GM12878 (cell line): Measurements from ENCODE around the gene NPL. TPM values are rescaled to one million over a fixed set of nuclear protein-coding genes. Genes with fewer than 3 reads are reported as not detected.

Experiments
- ATAC-seq: fragments of 200-7000 bp; cut with Tn5 transposase; 3 replicates; pipeline ENCODE4 v1.9.1; 2020; ENCODE audit warnings: mild to moderate bottlenecking, moderate library complexity
- BruUV-seq: library from RNA; stranded (reverse); fragments of 400-500 nt; replicated peaks from 2 replicates; lab custom pipeline; 2021; lab: Mats Ljungman, UMichigan
- CTCF ChIA-PET: fragments of 300-600 bp; sonication (Branson Sonifier 250); formaldehyde crosslinking; extraction: SDS; loops from one replicate; lab custom pipeline; 2021; ENCODE audit warnings: inconsistent platforms; lab: Yijun Ruan, JAX
- POLR2A ChIA-PET: fragments of 350-600 bp; formaldehyde crosslinking; extraction: SDS; loops from one replicate; lab custom pipeline; 2021; ENCODE audit warnings: inconsistent platforms; lab: Charles Lee
- RAD21 ChIA-PET: fragments of 300-600 bp; sonication (Branson Sonifier 250); formaldehyde crosslinking; loops from one replicate; lab custom pipeline; 2023; ENCODE audit warnings: antibody characterized with exemption; ENCODE audit not compliant: unreplicated experiment; lab: Charles Lee
- SMC1A ChIA-PET: fragments of 300-600 bp; sonication (Branson Sonifier 250); formaldehyde crosslinking; loops from one replicate; lab custom pipeline; 2023; ENCODE audit not compliant: unreplicated experiment, uncharacterized antibody; lab: Charles Lee
- DNase-seq: peaks from one replicate; pipeline ENCODE4 v3.0.0-alpha.2; 2011; ENCODE audit warnings: low read depth, low spot score
- FAIRE-seq: peaks from 3 replicates; lab custom pipeline; 2011; peaks lifted over from hg19 to GRCh38; lab: Jason Lieb, UNC
- H2AFZ ChIP-seq: 2 replicates; pipeline ENCODE4 v1.6.0; 2011; ENCODE audit warnings: low read depth, low read length, control low read depth; ENCODE audit not compliant: control insufficient read depth
- H3K27ac ChIP-seq: 2 replicates; pipeline ENCODE4 v1.5.1; 2011; ENCODE audit warnings: control low read depth; ENCODE audit not compliant: control insufficient read depth, insufficient read depth
- H3K27me3 ChIP-seq, 2 experiments: replicated peaks in 1 of 2; 2 replicates each; pipeline versions ENCODE4 v1.6.0 to v1.6.1; 2011; ENCODE audit warnings: low read length in 1 of 2; ENCODE audit not compliant: control insufficient read depth in 2 of 2, insufficient read depth in 2 of 2
- H3K36me3 ChIP-seq, 2 experiments: 2 replicates each; pipeline ENCODE4 v1.5.1; 2011; ENCODE audit warnings: low read length in 1 of 2; ENCODE audit not compliant: control insufficient read depth in 2 of 2, insufficient read depth in 2 of 2
- H3K4me1 ChIP-seq: 2 replicates; pipeline ENCODE4 v1.6.1; 2011; ENCODE audit warnings: mild to moderate bottlenecking, low read length, moderate library complexity, mixed read lengths; ENCODE audit not compliant: control insufficient read depth, insufficient read depth
- H3K4me2 ChIP-seq: 2 replicates; pipeline ENCODE4 v1.6.0; 2011; ENCODE audit warnings: control low read depth; ENCODE audit not compliant: control insufficient read depth, insufficient read depth
- H3K4me3 ChIP-seq: fragments of 200-600 bp; sonication (generic); 2 replicates; pipeline ENCODE4 v1.5.1; 2016
- H3K79me2 ChIP-seq: 2 replicates; pipeline ENCODE4 v1.6.0; 2011; ENCODE audit warnings: low read length; ENCODE audit not compliant: control insufficient read depth, insufficient read depth
- H3K9ac ChIP-seq: 2 replicates; pipeline ENCODE4 v1.8.0; 2011; ENCODE audit warnings: low read length, control low read depth, mixed read lengths; ENCODE audit not compliant: control insufficient read depth, insufficient read depth
- H3K9me3 ChIP-seq: replicated peaks from 3 replicates; pipeline ENCODE4 v1.5.1; 2011; ENCODE audit warnings: mild to moderate bottlenecking, low read length; ENCODE audit not compliant: control insufficient read depth, insufficient read depth
- H4K20me1 ChIP-seq: 2 replicates; pipeline ENCODE4 v1.6.0; 2011; ENCODE audit not compliant: control insufficient read depth, insufficient read depth
- BCL11A ChIP-seq: IDR thresholded peaks from 2 replicates; pipeline ENCODE4 v1.6.1; 2011; ENCODE audit warnings: low read depth, low read length
- CHD4 ChIP-seq: fragments of 200-600 bp; sonication (generic); IDR thresholded peaks from 2 replicates; pipeline ENCODE4 v1.6.1; 2016; ENCODE audit warnings: mild to moderate bottlenecking
- E4F1 ChIP-seq: fragments of 450-650 bp; IDR thresholded peaks from 2 replicates; pipeline ENCODE4 v1.6.1; 2018; ENCODE audit warnings: borderline replicate concordance, mild to moderate bottlenecking; ENCODE audit not compliant: partially characterized antibody
- GABPA ChIP-seq: IDR thresholded peaks from 2 replicates; pipeline ENCODE4 v1.6.1; 2014; ENCODE audit warnings: antibody characterized with exemption, low read depth, mild to moderate bottlenecking, inconsistent platforms
- IKZF1 ChIP-seq: fragments of 450-650 bp; conservative IDR thresholded peaks from 2 replicates; pipeline ENCODE4 v1.6.1; 2017; ENCODE audit warnings: antibody characterized with exemption, mild to moderate bottlenecking
- LARP7 ChIP-seq: fragments of 450-650 bp; IDR thresholded peaks from 2 replicates; pipeline ENCODE4 v1.6.1; 2017; ENCODE audit warnings: mild to moderate bottlenecking
- MEF2A ChIP-seq: IDR thresholded peaks from 2 replicates; pipeline ENCODE4 v1.6.1; 2011; ENCODE audit warnings: low read depth, mild to moderate bottlenecking, low read length, moderate library complexity; ENCODE audit not compliant: insufficient read depth
- NBN ChIP-seq: fragments of 450-650 bp; IDR thresholded peaks from 2 replicates; pipeline ENCODE4 v1.6.1; 2016
- NFYB ChIP-seq: IDR thresholded peaks from 2 replicates; pipeline ENCODE4 v1.6.1; 2011; ENCODE audit warnings: low read depth, mild to moderate bottlenecking, low read length, improper control_type of control experiment, moderate library complexity; ENCODE audit not compliant: insufficient read depth
- NR2C1 ChIP-seq: fragments of 450-650 bp; IDR thresholded peaks from 2 replicates; pipeline ENCODE4 v1.6.1; 2017; ENCODE audit warnings: antibody characterized with exemption, mild to moderate bottlenecking, moderate library complexity
- POLR2AphosphoS2 ChIP-seq: IDR thresholded peaks from 2 replicates; pipeline ENCODE4 v1.6.1; 2011; ENCODE audit warnings: low read depth, mild to moderate bottlenecking, low read length, improper control_type of control experiment, moderate library complexity
- PRDM15 ChIP-seq: fragments of 450-650 bp; formaldehyde crosslinking; IDR thresholded peaks from 2 replicates; pipeline ENCODE4 v1.4.0; 2020; ENCODE audit warnings: mild to moderate bottlenecking, moderate library complexity
- RUNX3 ChIP-seq: IDR thresholded peaks from 2 replicates; pipeline ENCODE4 v1.6.1; 2012; ENCODE audit warnings: low read length, inconsistent platforms
- TCF12 ChIP-seq: IDR thresholded peaks from 2 replicates; pipeline ENCODE4 v1.6.1; 2011; ENCODE audit warnings: low read depth, mild to moderate bottlenecking, low read length
- TCF3 ChIP-seq: IDR thresholded peaks from 2 replicates; pipeline ENCODE4 v1.6.1; 2012; ENCODE audit warnings: low read depth, mild to moderate bottlenecking, low read length, borderline replicate concordance; ENCODE audit not compliant: insufficient read depth
- YY1 ChIP-seq: IDR thresholded peaks from 2 replicates; pipeline ENCODE4 v1.6.1; 2011; ENCODE audit warnings: low read depth, mild to moderate bottlenecking, low read length
- ZNF274 ChIP-seq: IDR thresholded peaks from one replicate; pipeline ENCODE4 v1.8.0; 2011; ENCODE audit not compliant: insufficient read length, insufficient read depth
- WGBS: methylation state at CpG from one replicate; pipeline ENCODE4 v1.1.6; 2016; ENCODE audit warnings: low lambda C conversion rate; ENCODE audit not compliant: insufficient replicate concordance, insufficient coverage; ENCODE audit errors: missing lambda C conversion rate; 5-methylcytosine and 5-hydroxymethylcytosine counted together
- in situ Hi-C: fragments of 300-500 bp; cut with MboI; formaldehyde crosslinking; loops from 9 replicates; pipeline ENCODE4 v1.14.3; 2018; ENCODE audit warnings: mixed read lengths
- intact Hi-C: fragments of 100-400 bp; cut with micrococcal nuclease; formaldehyde crosslinking; loops from one replicate; pipeline ENCODE4 v1.14.2; 2022; ENCODE audit not compliant: unreplicated experiment
- polyA plus RNA-seq, 11 experiments: library from polyadenylated mRNA; depleted of rRNA in 4 of 11; unstranded in 6 of 11; stranded (reverse) in 5 of 11; fragments of >200 nt; fragmentation: Nextera tagmentation in 4 of 11; fragmentation: Illumina TruSeq in 1 of 11; extraction: Ambion mirVana in 4 of 11; extraction: Trizol in 1 of 11; gene quantifications; 1 replicate in 1 of 11; 2 replicates in 10 of 11; pipeline versions ENCODE4 v1.2.1 to v1.2.3, GENCODE V29; 2011 to 2016; ENCODE audit warnings: inconsistent platforms in 2 of 11, missing spikeins in 2 of 11, low read depth in 1 of 11
- total RNA-seq, 4 experiments: library from RNA; depleted of rRNA in 3 of 4; stranded (reverse); fragments of >200 nt in 3 of 4; fragmentation: Illumina TruSeq in 1 of 4; extraction: Trizol in 1 of 4; gene quantifications; 2 replicates each; pipeline versions ENCODE4 v1.2.1 to v1.2.3, GENCODE V29; 2013 to 2021

Gene NPL
- total and polyA plus RNA-seq, 10 of the 15 experiments (the other 5 are each of a cell fraction or from before 2014, with no cell fraction given): 5.3 to 19.2 (median 10.0) TPM

GRCh38 chr1:182789138-182790076, at the start of gene NPL (continued):
- no peak; the same call in 1 of the 2 replicates for TF ChIP-seq MEF2A
- TF ChIP-seq GABPA: peak; percentile 51; the same call in 1 of the 2 replicates
- no peak for TF ChIP-seq ZNF274
- 0 out of 2 replicates have a peak, but pooled peaks have one; percentile 59 for TF ChIP-seq TCF3
- TF ChIP-seq YY1: peak; percentile 81
- TF ChIP-seq POLR2AphosphoS2: peak; percentile 82; the same call in 1 of the 2 replicates
- TF ChIP-seq NR2C1: peak; percentile 50; the same call in 1 of the 2 replicates
- peak; percentile 95 for TF ChIP-seq LARP7
- no peak for TF ChIP-seq BCL11A
- peak; percentile 97 for TF ChIP-seq IKZF1

- BruUV-seq: no TSS peak
- no peaks in the 10 kb centered on the region for H3K4me1 ChIP-seq
- ChIA-PET RAD21 (interaction anchor here (0.7 to 1.8 kb wide), 8 partner anchors 23 to 139 kb away, joined by 3 to 6 read pairs (median 3); no protein-coding TSS in a partner anchor), CTCF (interaction anchor here (1.0 to 2.6 kb wide), 4 partner anchors 23 to 73 kb away, joined by 4 to 14 read pairs (median 4); no protein-coding TSS in a partner anchor), POLR2A (interaction anchor here (0.8 kb wide), 1 partner anchor 769 kb away, joined by 5 read pairs; no protein-coding TSS in a partner anchor), SMC1A (interaction anchor here (0.6 to 1.9 kb wide), 9 partner anchors 20 to 142 kb away, joined by 3 to 7 read pairs (median 3); no protein-coding TSS in a partner anchor)
- no peaks in the 10 kb centered on the region; a peak in 1 of 4 replicates for H3K27me3 ChIP-seq
- H2AFZ ChIP-seq: no peak overlapping the region
- WGBS: 83% methylated on average over 1 of the region's 1 CpG
- H3K36me3 ChIP-seq: no peaks in the 10 kb centered on the region
- FAIRE-seq: no peak
- no peaks in the 10 kb centered on the region for H4K20me1 ChIP-seq
- peak; percentile 35; the same call in 2 of the 3 replicates for ATAC-seq
- DNase-seq: no peak
- H3K4me2 ChIP-seq: no peak overlapping the region
- in situ Hi-C loops (no loop called here), intact Hi-C loops (no loop called here)
- H3K27ac ChIP-seq: no peak overlapping the region
- no peaks in the 10 kb centered on the region for H3K79me2 ChIP-seq
- H3K9me3 ChIP-seq: no peaks in the 10 kb centered on the region; the same call in 2 of the 3 replicates
- H3K4me3 ChIP-seq: no peak overlapping the region
- no peak overlapping the region for H3K9ac ChIP-seq
- TF ChIP-seq RUNX3 (no peak), PRDM15 (no peak), CHD4 (no peak), NBN (no peak), TCF12 (no peak), E4F1 (no peak), NFYB (no peak)
These were observed 49.5 kb upstream of the NPL start for GRCh38 chr1:182740120-182740519.
